ENCODE data around the gene PLCB2.
A peak's percentile ranks its signal among the peaks of the same experiment; 100 is the strongest.

Gene PLCB2

GRCh38 chr15:40266828-40267304 lies 40.9 kb downstream of the PLCB2 start (continued):
- TF ChIP-seq KLF8 (tag by site-specific recombination; IDR thresholded peaks at IDR 0.05): 0 out of 2 replicates have a peak, but pooled peaks have one; percentile 41
- TF ChIP-seq ZNF2 (tag by site-specific recombination; IDR thresholded peaks at IDR 0.05): no peak
- TF ChIP-seq HOXA7 (CRISPR knock-in tag; IDR thresholded peaks at IDR 0.05; ENCODE audit: borderline replicate concordance): no peak
- TF ChIP-seq ZNF561 (tag by site-specific recombination; IDR thresholded peaks at IDR 0.05; ENCODE audit: borderline replicate concordance): no peak
- no peak for TF ChIP-seq KLF10 (tag by site-specific recombination; IDR thresholded peaks at IDR 0.05)
- no peak for TF ChIP-seq ZSCAN23 (tag by site-specific recombination; IDR thresholded peaks at IDR 0.05)
- peak; percentile 74 for TF ChIP-seq ZNF629 (tag by site-specific recombination; IDR thresholded peaks at IDR 0.05)
- TF ChIP-seq, protein P1, sequence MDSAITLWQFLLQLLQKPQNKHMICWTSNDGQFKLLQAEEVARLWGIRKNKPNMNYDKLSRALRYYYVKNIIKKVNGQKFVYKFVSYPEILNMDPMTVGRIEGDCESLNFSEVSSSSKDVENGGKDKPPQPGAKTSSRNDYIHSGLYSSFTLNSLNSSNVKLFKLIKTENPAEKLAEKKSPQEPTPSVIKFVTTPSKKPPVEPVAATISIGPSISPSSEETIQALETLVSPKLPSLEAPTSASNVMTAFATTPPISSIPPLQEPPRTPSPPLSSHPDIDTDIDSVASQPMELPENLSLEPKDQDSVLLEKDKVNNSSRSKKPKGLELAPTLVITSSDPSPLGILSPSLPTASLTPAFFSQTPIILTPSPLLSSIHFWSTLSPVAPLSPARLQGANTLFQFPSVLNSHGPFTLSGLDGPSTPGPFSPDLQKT (IDR thresholded peaks at IDR 0.05; ENCODE audit: borderline replicate concordance, low read depth, low read length): no peak
- no peak for TF ChIP-seq MEIS1 (CRISPR knock-in tag; IDR thresholded peaks at IDR 0.05; ENCODE audit: borderline replicate concordance)
- TF ChIP-seq SALL2 (tag by site-specific recombination; IDR thresholded peaks at IDR 0.05; ENCODE audit: borderline replicate concordance): no peak
- TF ChIP-seq, protein P2, sequence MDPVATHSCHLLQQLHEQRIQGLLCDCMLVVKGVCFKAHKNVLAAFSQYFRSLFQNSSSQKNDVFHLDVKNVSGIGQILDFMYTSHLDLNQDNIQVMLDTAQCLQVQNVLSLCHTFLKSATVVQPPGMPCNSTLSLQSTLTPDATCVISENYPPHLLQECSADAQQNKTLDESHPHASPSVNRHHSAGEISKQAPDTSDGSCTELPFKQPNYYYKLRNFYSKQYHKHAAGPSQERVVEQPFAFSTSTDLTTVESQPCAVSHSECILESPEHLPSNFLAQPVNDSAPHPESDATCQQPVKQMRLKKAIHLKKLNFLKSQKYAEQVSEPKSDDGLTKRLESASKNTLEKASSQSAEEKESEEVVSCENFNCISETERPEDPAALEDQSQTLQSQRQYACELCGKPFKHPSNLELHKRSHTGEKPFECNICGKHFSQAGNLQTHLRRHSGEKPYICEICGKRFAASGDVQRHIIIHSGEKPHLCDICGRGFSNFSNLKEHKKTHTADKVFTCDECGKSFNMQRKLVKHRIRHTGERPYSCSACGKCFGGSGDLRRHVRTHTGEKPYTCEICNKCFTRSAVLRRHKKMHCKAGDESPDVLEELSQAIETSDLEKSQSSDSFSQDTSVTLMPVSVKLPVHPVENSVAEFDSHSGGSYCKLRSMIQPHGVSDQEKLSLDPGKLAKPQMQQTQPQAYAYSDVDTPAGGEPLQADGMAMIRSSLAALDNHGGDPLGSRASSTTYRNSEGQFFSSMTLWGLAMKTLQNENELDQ (tag by site-specific recombination; IDR thresholded peaks at IDR 0.05; ENCODE audit: low read depth): no peak
- no peak for TF ChIP-seq ZNF654 (tag by site-specific recombination; IDR thresholded peaks at IDR 0.05; ENCODE audit: low read depth)
- no peak for TF ChIP-seq ZNF350 (tag by site-specific recombination; IDR thresholded peaks at IDR 0.05)
- no peak for TF ChIP-seq ZNF677 (tag by site-specific recombination; IDR thresholded peaks at IDR 0.05)
- TF ChIP-seq, protein P3, sequence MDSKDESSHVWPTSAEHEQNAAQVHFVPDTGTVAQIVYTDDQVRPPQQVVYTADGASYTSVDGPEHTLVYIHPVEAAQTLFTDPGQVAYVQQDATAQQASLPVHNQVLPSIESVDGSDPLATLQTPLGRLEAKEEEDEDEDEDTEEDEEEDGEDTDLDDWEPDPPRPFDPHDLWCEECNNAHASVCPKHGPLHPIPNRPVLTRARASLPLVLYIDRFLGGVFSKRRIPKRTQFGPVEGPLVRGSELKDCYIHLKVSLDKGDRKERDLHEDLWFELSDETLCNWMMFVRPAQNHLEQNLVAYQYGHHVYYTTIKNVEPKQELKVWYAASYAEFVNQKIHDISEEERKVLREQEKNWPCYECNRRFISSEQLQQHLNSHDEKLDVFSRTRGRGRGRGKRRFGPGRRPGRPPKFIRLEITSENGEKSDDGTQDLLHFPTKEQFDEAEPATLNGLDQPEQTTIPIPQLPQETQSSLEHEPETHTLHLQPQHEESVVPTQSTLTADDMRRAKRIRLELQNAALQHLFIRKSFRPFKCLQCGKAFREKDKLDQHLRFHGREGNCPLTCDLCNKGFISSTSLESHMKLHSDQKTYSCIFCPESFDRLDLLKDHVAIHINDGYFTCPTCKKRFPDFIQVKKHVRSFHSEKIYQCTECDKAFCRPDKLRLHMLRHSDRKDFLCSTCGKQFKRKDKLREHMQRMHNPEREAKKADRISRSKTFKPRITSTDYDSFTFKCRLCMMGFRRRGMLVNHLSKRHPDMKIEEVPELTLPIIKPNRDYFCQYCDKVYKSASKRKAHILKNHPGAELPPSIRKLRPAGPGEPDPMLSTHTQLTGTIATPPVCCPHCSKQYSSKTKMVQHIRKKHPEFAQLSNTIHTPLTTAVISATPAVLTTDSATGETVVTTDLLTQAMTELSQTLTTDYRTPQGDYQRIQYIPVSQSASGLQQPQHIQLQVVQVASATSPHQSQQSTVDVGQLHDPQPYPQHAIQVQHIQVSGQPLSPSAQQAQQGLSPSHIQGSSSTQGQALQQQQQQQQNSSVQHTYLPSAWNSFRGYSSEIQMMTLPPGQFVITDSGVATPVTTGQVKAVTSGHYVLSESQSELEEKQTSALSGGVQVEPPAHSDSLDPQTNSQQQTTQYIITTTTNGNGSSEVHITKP (tag by site-specific recombination; IDR thresholded peaks at IDR 0.05): peak; percentile 76
- peak; percentile 96 for TF ChIP-seq SCRT2 (tag by site-specific recombination; IDR thresholded peaks at IDR 0.05)
- TF ChIP-seq TRIM28 (IDR thresholded peaks at IDR 0.05; ENCODE audit: borderline replicate concordance, low read length): no peak
- no peak for TF ChIP-seq ZNF747 (tag by site-specific recombination; IDR thresholded peaks at IDR 0.05)
- TF ChIP-seq ZIC2 (tag by site-specific recombination; IDR thresholded peaks at IDR 0.05): 0 out of 2 replicates have a peak, but pooled peaks have one; percentile 36
- TF ChIP-seq ZNF26 (tag by site-specific recombination; IDR thresholded peaks at IDR 0.05): no peak
- no peak for TF ChIP-seq HOXD13 (CRISPR knock-in tag; IDR thresholded peaks at IDR 0.05; ENCODE audit: borderline replicate concordance)
- TF ChIP-seq IKZF3 (tag by site-specific recombination; IDR thresholded peaks at IDR 0.05): no peak
- TF ChIP-seq, protein P4, sequence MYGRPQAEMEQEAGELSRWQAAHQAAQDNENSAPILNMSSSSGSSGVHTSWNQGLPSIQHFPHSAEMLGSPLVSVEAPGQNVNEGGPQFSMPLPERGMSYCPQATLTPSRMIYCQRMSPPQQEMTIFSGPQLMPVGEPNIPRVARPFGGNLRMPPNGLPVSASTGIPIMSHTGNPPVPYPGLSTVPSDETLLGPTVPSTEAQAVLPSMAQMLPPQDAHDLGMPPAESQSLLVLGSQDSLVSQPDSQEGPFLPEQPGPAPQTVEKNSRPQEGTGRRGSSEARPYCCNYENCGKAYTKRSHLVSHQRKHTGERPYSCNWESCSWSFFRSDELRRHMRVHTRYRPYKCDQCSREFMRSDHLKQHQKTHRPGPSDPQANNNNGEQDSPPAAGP (tag by site-specific recombination; IDR thresholded peaks at IDR 0.05): peak; percentile 82; the same call in 1 of the 2 replicates
- 0 out of 2 replicates have a peak, but pooled peaks have one; percentile 31 for TF ChIP-seq ZBTB21 (tag by site-specific recombination; IDR thresholded peaks at IDR 0.05)
- no peak for TF ChIP-seq ZNF341 (tag by site-specific recombination; IDR thresholded peaks at IDR 0.05; ENCODE audit: low read depth)
- 0 out of 2 replicates have a peak, but pooled peaks have one; percentile 32 for TF ChIP-seq ZSCAN30 (tag by site-specific recombination; IDR thresholded peaks at IDR 0.05)
- TF ChIP-seq ZNF335 (tag by site-specific recombination; conservative IDR thresholded peaks at IDR 0.05): peak; percentile 88
- no peak for TF ChIP-seq ZNF776 (tag by site-specific recombination; IDR thresholded peaks at IDR 0.05; ENCODE audit: borderline replicate concordance)
- peak; percentile 51 for TF ChIP-seq SP2 (tag by site-specific recombination; IDR thresholded peaks at IDR 0.05)
- peak; percentile 52; the same call in 1 of the 2 replicates for TF ChIP-seq ZNF600 (tag by site-specific recombination; IDR thresholded peaks at IDR 0.05)
